SU-DHL-6 (cell line): Measurements from ENCODE around the gene KISS1.
"Not testable (repeated sequence)": the region's sequence is repeated elsewhere in the genome, so short reads cannot be mapped to it uniquely, and the experiment has no call there.

Experiments used
- H2AFZ ChIP-seq: fragments of 200-600 bp; sonication (generic); 2 replicates; pipeline ENCODE4 v1.6.1; 2014; ENCODE audit warnings: low read depth, mild to moderate bottlenecking, moderate library complexity, mixed read lengths, antibody characterized with exemption, low read length; ENCODE audit not compliant: severe bottlenecking
- H3F3A ChIP-seq: fragments of 200-600 bp; shearing (Covaris generic); 2 replicates; pipeline ENCODE4 v1.6.0; 2016; ENCODE audit warnings: antibody characterized with exemption, mild to moderate bottlenecking; ENCODE audit not compliant: insufficient read depth
- H3K27ac ChIP-seq: fragments of 200-600 bp; sonication (generic); 2 replicates; pipeline ENCODE4 v1.5.1; 2016; ENCODE audit warnings: low read depth, mild to moderate bottlenecking, low read length, moderate library complexity, mixed read lengths
- H3K27me3 ChIP-seq: fragments of 200-600 bp; sonication (generic), shearing (Covaris generic); 2 replicates; pipeline ENCODE4 v1.6.0; 2014; ENCODE audit warnings: mild to moderate bottlenecking, low read length
- H3K36me3 ChIP-seq: fragments of 200-600 bp; sonication (generic); 2 replicates; pipeline ENCODE4 v1.6.1; 2014; ENCODE audit warnings: mild to moderate bottlenecking, low read length, mixed read lengths
- H3K4me2 ChIP-seq: fragments of 300-600, 200-600 bp; shearing (Covaris generic), sonication (generic); 2 replicates; pipeline ENCODE4 v1.6.0; 2014; ENCODE audit warnings: low read length, low read depth, mild to moderate bottlenecking; ENCODE audit not compliant: poor library complexity, severe bottlenecking
- H3K4me3 ChIP-seq: fragments of 200-600 bp; sonication (generic); 2 replicates; pipeline ENCODE4 v1.5.1; 2014; ENCODE audit warnings: antibody characterized with exemption, low read length, mild to moderate bottlenecking, mixed read lengths; ENCODE audit not compliant: insufficient read depth, poor library complexity, severe bottlenecking
- H3K79me2 ChIP-seq: fragments of 200-600 bp; sonication (generic); 2 replicates; pipeline ENCODE4 v1.6.1; 2014; ENCODE audit warnings: mild to moderate bottlenecking, low read length, moderate library complexity; ENCODE audit not compliant: insufficient read depth
- H3K9ac ChIP-seq: fragments of 200-600 bp; sonication (generic); 2 replicates; pipeline ENCODE4 v1.7.0; 2014; ENCODE audit warnings: mild to moderate bottlenecking, low read length
- H3K9me2 ChIP-seq: fragments of 200-600 bp; sonication (generic); replicated peaks from 2 replicates; pipeline ENCODE4 v1.6.1; 2014; ENCODE audit warnings: low read length; ENCODE audit not compliant: insufficient read depth
- H3K9me3 ChIP-seq: fragments of 200-600 bp; sonication (generic); 2 replicates; pipeline ENCODE4 v1.6.1; 2014; ENCODE audit warnings: low read length, mixed read lengths; ENCODE audit not compliant: insufficient read depth
- H4K20me1 ChIP-seq: fragments of 200-600 bp; sonication (generic); 2 replicates; pipeline ENCODE4 v1.6.1; 2014; ENCODE audit warnings: low read depth, mild to moderate bottlenecking, antibody characterized with exemption, low read length, moderate library complexity, mixed read lengths
- CTCF ChIP-seq: fragments of 200-600 bp; sonication (generic); IDR thresholded peaks from one replicate; pipeline ENCODE4 v1.5.1; 2017; ENCODE audit warnings: antibody characterized with exemption, mild to moderate bottlenecking, low read length, moderate library complexity; ENCODE audit not compliant: insufficient read depth, poor library complexity, severe bottlenecking
- EZH2phosphoT487 ChIP-seq: fragments of 200-600 bp; sonication (generic), shearing (Covaris generic); conservative IDR thresholded peaks from 2 replicates; pipeline ENCODE4 v1.6.1; 2018; ENCODE audit warnings: mild to moderate bottlenecking, antibody characterized with exemption, low read length, moderate library complexity, mixed read lengths

Gene KISS1

DNA sequence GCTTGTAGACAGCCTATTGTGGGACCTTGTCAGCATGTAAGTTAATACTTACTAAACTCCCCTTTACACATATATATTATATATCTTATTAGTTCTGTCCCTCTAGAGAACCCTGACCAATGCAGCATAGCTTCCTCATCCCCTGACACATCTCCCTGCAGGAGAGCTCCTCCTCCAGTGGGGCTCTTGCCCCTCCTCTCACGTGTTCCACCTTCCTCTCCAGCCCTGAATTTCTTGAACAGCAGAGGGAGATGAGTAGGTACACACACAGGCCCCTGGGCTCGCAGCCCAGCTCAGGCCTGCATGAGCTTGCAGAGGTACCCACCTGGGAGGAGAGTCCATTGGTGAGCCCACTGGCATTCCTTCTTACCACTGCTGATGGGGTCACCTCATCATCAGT is 44.8 kb upstream of the KISS1 start:
- Histone ChIP-seq H3K9me2 (no peaks in the 10 kb centered on the region), H3K4me3 (no peak overlapping the region), H4K20me1 (no peaks in the 10 kb centered on the region), H2AFZ (no peak overlapping the region), H3K9me3 (no peaks in the 10 kb centered on the region), H3K4me2 (no peak overlapping the region), H3K27me3 (no peaks in the 10 kb centered on the region), H3K9ac (no peak overlapping the region), H3K36me3 (no peaks in the 10 kb centered on the region), H3F3A (no peaks in the 10 kb centered on the region), H3K79me2 (no peaks in the 10 kb centered on the region), H3K27ac (no peak overlapping the region)
- TF ChIP-seq EZH2phosphoT487 (no peak), CTCF (no peak)

DNA sequence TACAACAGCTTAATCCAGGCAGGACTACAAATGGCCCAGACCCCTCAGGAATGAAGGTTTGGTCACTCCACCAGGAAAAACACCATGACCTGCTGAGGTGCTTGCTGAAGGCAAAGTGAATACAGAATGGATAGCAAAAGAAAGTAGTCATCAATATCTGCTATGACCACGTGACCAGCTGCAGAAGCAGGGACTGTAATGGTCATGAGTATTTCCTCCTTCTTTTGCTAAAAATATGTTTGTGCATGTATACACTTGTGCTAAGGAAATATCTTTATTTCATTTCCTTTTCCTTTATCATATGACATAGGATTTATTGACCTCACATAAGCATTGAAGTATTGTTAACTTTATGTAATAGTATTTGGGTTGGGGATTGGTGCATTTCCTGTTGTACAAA is 43.9 kb upstream of the KISS1 start:
- Histone ChIP-seq H3K27me3 (no peaks in the 10 kb centered on the region), H3K79me2 (no peaks in the 10 kb centered on the region), H3F3A (no peaks in the 10 kb centered on the region), H3K9me2 (no peaks in the 10 kb centered on the region), H3K27ac (no peak overlapping the region), H3K4me3 (no peak overlapping the region), H3K9ac (no peak overlapping the region), H3K36me3 (no peaks in the 10 kb centered on the region), H4K20me1 (no peaks in the 10 kb centered on the region), H3K4me2 (no peak overlapping the region), H2AFZ (no peak overlapping the region), H3K9me3 (no peaks in the 10 kb centered on the region)
- TF ChIP-seq CTCF (no peak), EZH2phosphoT487 (no peak)

- not testable (repeated sequence) for H2AFZ ChIP-seq, H3K9ac ChIP-seq, H3K4me2 ChIP-seq, H3K79me2 ChIP-seq, H3K36me3 ChIP-seq, H3K9me2 ChIP-seq, H3K27me3 ChIP-seq, H3F3A ChIP-seq, H3K4me3 ChIP-seq, H3K27ac ChIP-seq, H4K20me1 ChIP-seq, H3K9me3 ChIP-seq
Observed at GRCh38 chr1:204239401-204239800, 43.1 kb upstream of the KISS1 start.

DNA sequence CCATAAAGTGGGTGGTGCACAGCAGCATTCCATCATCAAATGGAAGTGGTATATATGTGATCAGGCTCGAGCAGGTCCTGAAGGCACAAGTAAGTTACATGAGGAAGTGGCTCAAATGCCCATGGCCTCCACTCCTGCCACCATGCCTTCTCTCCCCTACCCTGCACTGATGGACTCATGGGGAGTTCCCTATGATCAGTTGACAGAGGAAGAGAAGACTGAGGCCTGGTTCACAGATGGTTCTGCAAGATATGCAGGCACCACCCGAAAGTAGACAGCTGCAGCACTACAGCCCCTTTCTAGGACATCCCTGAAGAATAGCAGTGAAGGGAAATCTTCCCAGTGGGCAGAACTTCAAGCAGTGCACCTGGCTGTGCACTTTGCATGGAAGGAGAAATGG is 42.2 kb upstream of the KISS1 start:
- H3F3A ChIP-seq, H3K27ac ChIP-seq, H3K27me3 ChIP-seq, H3K4me2 ChIP-seq, H4K20me1 ChIP-seq, H3K9me2 ChIP-seq, H3K9me3 ChIP-seq, H3K36me3 ChIP-seq, H2AFZ ChIP-seq, H3K9ac ChIP-seq, H3K4me3 ChIP-seq, H3K79me2 ChIP-seq: not testable (repeated sequence)

DNA sequence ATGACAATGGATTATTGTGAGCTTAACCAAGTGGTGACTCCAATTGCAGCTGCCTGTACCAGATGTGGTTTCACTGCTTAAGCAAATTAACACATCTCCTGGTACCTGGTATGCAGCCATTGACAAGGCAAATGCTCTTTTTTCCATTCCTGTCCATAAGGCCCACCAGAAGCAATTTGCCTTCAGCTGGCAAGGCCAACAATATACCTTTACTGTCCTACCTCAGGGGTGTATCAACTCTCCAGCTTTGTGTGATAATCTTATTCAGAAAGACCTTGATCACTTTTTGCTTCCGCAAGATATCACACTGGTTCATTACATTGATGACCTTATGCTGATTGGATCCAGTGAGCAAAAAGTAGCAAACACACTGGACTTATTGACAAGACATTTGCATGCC is 41.2 kb upstream of the KISS1 start:
- H3K9me2 ChIP-seq, H3K27me3 ChIP-seq, H3K36me3 ChIP-seq, H3K4me2 ChIP-seq, H3F3A ChIP-seq, H3K9me3 ChIP-seq, H3K27ac ChIP-seq, H3K9ac ChIP-seq, H3K79me2 ChIP-seq, H4K20me1 ChIP-seq, H3K4me3 ChIP-seq, H2AFZ ChIP-seq: not testable (repeated sequence)
